Measurements from ENCODE around the gene LTBP2. TPM values are rescaled to one million over a fixed set of nuclear protein-coding genes. Genes with fewer than 3 reads are reported as not detected.

Gene LTBP2
- polyA plus RNA-seq, 4 donors: 2.6 to 4.9 (median 3.4) TPM

DNA sequence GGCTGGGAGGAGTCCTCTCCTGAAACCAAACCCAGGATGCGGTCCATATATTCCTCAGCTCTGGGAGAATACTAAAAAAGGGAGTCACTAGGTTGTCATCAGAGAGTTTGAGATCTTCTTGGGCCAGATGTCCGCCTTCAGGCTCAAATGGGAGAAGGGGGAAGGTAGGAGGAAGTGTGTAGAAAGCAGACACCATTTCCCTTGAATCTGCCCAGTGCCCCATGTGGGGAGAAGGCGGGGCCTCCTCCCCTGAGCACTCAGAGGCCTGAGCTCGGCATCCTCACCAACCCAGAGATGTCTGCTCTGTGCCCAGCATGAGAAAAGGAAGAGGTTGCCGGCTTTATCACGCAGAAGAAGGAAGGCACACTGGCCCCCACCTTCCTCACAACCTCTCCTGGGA is 37.3 kb downstream of the LTBP2 start:
- no peak for DNase-seq (ENCODE audit: low read depth in 4 of 4, low spot score in 2 of 4)

DNA sequence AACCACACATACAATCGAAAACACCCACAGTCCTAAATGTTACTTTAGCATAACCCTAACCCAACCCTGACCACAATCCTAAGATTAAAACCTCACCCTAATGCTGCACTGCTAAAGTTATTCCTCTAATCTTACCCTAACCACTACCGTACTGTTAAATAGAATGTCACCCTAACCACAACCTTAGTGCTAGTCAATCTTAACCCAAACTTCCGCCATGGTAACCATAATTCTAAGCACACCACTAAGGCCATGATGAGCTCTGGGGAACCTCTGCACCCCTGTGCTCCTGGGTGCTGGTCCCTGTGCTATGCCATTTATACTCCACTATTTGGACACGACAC is 38.0 kb downstream of the LTBP2 start:
- DNase-seq (ENCODE audit: low read depth in 4 of 4, low spot score in 2 of 4): no peak

DNA sequence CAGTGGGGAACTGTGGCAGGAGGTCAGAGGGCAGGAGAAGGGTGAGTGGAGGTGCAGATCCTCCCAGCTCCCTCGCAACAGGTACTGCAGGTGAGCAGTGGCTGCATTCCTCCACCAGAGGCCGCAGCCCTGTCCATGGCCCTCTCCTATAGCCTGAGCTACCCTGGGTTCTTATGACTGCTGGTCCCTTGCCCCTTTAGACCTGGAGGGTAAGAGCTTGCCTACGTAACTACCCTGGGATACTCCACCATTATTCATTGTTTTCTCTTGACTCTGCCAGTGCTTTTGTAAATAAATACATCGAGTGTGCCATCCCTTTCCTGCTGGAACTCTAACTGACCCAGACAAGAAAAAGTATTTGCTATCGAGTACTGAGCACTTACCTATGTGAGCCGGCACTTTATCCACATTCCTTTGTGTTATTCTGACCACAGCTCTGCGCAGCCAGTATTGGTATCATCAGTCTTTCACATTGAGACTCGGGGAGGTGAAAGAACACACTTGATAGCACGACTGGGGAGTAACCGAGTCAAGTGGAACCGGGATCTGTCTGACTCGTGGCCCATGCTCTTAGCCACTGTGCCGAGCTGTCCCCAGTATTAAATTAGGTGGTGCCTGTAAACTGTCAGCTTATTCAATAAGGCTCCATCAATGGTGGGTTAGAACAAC is 38.5 kb downstream of the LTBP2 start:
- DNase-seq (ENCODE audit: low read depth in 4 of 4, low spot score in 2 of 4): no peak

DNA sequence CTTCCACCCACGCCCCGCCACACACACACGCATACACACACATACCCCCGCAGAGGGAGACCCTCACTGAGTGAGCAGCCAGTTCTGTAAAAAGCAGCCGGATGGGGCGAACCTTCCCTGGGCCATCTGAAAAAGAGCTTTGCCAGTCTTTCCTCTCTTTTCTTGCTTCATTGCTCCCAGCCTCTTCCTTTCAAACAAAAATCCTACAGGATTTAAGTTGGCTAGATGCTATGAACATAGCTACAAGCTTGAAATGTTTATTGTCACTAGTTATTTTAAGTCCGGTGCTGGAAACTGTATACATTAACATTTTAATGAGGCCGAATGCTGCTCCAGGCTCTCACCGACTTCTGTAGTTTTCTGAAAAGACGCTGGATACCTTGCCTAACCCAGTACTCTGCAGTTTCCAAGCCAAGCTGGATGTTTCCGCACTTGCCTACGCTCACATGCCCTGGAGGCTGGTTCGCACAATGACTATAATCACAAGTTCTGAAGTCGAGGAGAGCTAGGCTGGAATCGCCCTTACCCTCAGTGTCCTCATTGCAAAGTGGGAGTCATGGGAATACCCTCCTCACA is 39.2 kb downstream of the LTBP2 start:
- peak in 1 of 4 donors; percentile 37 for DNase-seq (ENCODE audit: low read depth in 4 of 4, low spot score in 2 of 4)

DNA sequence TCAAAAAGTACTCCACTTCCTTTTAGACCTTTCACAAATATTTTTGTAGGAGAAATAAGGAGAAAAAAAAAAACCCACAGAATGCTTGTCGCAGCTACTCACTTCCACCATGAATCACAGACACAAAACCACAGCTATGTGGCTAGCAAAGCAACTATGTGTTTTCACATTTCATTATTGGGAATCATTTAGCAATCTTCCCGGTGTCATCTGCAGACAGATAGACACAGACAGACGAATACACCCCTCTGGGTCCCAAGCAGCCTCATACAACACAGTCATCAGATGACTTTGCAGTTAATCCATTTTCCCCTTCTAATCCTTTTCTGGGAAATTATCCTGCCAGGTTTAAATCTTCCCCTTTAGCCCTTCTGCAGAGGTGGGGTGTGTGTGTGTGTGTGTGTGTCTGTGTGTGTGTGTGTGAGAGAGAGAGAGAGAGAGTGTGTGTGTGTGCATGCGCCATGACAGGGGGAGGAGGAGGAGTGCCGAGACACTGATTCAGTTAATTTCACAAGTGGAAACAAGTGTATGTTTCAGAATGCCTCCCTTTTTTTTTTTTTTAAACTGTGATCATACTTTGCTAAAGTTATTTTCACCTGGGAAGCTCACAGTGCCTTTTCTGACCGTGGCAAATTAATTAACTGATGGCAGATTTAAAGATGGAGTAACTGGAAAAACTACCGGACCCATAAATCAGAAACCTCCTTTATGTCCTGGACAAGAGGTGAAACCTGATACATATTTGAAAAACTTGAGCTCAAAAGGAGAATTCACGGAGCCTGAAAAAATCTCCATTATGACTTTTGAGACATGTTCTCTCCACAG is 39.9 kb downstream of the LTBP2 start:
- DNase-seq (ENCODE audit: low read depth in 4 of 4, low spot score in 2 of 4): peak in 3 of 4 donors; percentile 64 to 80 (median 68)

DNA sequence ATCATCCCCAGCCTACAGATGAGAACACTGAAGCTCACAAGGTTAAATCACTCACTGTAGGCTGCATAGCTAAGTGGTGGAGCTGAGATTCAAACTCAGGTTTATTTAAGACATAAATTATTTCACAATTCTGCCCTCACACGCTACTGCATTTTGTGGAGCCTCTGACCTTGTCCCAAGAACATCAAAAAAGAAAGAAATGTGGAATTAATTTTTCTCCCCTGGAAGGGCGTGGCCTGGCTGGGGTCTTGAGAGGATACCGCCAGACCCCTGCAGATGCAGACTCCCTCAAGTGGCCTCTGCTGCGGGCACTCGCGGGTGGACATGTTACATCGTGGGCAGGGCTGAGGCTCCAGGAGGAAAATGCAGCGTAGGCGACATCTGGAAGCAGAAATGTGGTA is 40.6 kb downstream of the LTBP2 start:
- DNase-seq (ENCODE audit: low read depth in 4 of 4, low spot score in 2 of 4): no peak

DNA sequence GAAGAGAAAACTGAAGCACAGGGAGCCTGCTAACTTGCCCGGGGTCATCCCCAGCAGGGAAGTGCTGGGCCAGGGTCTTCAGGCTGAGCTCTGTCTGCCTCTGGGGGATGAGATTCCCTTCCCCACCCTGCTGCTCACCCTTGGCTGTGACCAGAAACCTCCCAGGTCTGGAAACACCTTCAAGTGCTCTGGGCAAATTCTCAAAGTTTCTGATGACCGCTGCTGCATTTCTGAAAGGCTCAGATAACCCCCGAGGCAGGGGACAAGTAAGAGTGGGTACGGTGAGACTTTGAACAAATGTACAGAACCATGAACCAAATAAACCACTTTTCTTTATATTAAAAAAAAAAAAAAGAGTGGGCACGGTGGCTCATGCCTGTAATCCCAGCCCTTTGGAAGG is 41.3 kb downstream of the LTBP2 start:
- DNase-seq (ENCODE audit: low read depth in 4 of 4, low spot score in 2 of 4): no peak

DNA sequence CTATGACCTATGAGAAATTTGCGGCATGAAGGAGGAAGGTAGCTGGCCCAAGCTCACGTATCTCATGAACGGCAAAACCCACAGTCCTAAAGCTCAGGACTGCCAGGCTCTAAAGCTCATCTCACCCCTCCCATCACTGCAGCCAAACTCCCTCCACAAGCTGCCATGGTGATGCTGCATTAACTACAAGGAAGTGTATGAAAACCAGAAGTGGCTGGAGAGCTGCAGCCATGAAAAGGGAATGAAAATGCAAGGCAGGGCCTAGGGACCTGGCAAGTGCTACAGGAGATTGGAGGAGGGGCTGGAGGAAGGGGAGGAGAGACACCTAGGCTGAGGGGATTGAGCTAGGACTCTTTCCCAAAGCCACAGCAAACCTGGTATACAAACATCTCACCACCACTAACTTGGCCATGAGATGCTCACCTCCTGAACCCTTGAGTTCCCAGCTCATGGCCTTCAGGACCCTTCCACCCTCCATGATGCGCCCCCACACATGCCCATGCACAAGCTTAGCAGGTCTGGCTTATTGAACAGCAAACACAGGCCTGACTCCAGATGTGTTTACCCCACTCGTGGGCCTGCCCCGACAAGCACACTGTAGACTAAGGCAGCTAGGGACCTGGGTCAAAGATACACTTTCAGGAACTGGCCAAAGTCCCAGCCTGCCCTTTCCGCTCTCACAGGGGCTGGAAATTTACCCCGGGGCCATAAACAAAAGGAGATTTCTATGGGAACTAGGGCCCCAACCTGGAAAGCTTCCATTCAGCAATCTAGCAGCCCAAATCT is 42.0 kb downstream of the LTBP2 start:
- no peak for DNase-seq (ENCODE audit: low read depth in 4 of 4, low spot score in 2 of 4)

DNA sequence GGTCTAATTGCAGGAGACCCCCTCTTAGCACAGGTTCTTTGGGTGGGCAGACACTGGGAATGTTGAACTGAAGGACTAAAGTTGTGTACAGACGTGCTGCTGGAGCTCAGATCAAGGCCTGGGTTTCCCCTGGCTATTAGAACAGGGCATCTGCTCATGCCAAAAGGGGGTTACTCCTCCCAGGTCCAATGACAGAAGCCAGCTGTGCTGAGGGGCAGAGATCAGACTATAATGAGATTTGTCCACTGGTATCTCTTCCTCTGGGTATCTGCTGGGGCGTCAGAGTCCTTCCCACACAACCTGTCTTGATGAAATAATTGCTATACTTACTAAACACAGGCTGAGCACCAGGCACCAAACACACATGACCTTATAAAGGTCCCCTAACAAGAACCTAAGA is 42.6 kb downstream of the LTBP2 start:
- no peak for DNase-seq (ENCODE audit: low read depth in 4 of 4, low spot score in 2 of 4)

DNA sequence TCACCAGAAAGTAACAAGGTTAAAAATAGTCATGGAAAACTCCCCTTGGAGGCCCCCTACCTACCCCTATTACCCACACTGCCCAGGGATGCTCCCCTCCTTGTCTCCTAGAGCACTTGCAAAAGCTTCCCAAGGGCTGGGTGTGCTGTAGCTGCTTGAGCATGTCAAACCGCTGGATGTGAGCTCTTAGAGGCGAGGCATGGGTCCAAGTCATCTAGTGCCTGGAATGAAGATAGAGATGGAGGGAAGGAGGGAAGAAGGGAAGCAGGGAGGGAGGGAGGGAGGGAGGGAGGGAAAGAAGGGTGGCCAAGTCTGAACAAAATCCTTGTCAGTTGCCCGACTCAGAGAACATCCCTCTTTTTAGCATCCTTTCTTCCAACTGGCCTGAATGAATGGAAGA is 43.1 kb downstream of the LTBP2 start:
- DNase-seq (ENCODE audit: low read depth in 4 of 4, low spot score in 2 of 4): no peak

DNA sequence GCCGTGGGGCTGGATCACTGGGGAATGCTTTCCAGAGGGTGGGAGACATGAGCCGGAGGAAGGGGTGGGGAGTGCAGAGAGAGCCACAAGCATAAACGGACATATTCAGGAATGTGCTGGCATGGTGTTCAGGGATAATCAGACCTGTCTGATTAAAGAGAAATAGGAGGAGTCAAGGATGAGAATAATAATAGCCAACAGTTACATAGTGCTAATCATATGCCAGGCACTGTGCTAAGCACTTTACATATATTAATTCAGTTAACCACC is 43.7 kb downstream of the LTBP2 start:
- no peak for DNase-seq (ENCODE audit: low read depth in 4 of 4, low spot score in 2 of 4)

DNA sequence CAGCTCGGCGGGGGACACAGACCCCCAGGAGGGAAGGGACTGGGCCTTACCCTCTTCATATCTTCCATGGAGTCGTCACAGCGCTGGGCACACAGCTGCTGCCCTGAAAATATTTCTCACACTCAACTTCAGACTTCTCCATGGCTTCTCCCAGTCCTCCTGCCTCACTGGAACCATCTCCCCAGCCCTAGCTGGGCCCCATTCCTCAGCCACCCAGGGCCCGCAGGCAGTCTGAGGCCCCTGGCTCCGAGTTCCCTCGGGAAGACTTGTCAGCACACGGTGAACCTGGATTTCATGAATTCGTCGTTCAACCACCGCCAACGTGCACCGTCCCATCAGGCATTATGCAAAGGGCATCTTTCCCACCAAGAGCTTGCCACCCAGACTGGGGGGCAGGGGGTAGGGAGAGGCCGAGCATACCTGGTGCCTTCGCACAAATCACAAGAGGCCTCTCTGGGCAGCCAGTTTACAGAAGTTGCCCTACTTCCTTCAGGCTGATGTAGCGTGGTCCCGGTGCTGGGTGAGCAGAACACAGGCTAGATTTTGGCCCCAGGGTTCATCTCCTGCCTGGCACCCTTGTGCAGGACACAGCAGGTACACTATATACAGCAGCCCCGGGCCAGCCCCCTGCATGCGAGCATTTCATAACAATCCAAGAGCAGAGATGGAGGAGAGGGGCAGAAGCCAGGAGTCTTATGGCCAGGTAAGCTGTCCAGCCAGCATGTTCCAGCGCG is 44.2 kb downstream of the LTBP2 start:
- DNase-seq (ENCODE audit: low read depth in 4 of 4, low spot score in 2 of 4): no peak

DNA sequence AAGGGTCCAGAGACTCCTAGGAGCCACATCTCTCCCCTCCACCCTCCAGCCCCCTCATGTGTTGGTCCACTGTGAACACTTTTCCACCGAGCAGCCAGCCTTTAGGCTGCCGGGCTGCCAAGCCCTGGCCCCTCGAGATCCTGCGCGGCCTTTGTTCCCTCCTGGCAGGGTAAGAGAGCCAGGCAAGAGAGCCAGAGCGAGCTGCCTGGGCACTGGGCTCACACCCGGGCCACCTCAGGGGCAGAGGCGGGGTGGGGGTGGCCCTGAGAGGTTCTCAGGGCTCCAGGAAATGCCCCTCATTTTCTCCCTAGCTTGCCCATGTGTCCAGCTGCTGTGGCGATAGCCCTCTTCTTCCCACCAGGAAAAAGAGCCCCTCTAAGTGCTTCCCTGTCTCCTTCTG is 44.8 kb downstream of the LTBP2 start:
- DNase-seq (ENCODE audit: low read depth in 4 of 4, low spot score in 2 of 4): no peak

DNA sequence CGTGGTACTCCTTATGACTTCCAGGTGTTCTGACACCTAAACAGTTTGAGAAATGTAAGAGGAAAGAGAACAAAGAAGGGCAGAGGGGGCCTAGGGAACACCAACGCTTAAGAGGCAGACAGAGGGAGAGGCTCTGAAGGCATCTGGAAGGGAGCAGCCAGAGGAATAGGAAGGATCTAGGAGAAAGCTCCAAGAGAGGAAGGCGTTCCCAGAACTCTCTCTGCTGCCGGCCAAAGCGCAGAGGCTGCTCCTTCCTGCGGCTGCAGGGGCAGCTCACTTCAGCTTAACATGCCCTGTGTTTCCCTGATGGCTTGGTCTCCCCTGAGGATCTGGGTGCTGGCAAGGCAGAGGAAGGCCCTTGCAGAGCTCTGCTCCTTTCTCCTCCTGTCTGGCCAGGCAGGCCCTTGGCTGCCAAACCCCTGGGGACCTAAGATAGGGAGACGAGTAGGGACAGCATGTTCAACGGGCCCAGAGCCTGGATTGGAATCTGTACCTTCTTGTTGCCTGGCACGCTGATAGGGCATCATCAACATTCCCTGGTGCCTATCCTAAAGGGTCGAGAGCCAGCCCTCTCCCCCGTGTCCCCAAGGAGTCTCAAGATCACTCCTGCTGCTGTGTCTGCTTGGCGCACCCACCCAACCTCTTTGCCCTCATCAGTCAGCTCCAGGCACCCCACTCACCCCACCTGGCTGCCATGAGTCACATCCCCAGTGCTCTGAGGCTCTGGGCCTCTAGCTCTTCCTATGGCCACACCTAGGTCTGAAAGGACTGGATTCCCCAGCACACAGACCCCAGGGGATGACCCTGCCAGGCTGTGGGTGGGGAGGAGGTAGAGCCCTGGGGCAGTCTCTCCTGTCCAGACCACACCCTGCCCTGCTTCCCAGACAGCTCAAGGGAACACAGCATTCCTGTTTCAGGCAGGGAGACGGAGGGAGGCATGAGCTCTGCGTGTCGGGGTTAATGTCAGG is 45.6 kb downstream of the LTBP2 start:
- no peak for DNase-seq (ENCODE audit: low read depth in 4 of 4, low spot score in 2 of 4)

DNA sequence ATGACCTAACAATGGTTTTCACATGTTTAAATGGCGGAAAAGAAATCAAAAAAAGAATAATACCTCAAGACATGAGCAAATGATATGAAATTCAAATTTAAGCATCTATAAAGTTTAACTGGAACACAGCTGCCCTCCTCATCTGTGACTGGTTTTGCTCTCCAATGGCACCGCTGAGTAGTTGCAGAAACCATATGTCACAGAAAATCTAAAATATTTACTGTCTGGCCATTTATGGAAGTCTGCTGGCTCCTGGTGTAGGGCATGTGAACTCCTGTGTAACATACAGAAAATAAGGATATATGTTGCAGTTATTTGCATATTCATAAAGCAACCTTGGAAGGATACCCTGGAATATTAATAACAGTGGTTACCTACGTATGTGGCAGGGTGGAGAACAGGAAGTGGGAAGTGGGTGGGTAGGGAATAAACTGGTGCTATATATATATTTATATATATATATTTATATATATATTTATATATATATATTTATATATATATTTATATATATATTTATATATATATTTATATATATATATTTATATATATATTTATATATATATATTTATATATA is 48.4 kb downstream of the LTBP2 start:
- DNase-seq (ENCODE audit: low read depth in 4 of 4, low spot score in 2 of 4): no peak

DNA sequence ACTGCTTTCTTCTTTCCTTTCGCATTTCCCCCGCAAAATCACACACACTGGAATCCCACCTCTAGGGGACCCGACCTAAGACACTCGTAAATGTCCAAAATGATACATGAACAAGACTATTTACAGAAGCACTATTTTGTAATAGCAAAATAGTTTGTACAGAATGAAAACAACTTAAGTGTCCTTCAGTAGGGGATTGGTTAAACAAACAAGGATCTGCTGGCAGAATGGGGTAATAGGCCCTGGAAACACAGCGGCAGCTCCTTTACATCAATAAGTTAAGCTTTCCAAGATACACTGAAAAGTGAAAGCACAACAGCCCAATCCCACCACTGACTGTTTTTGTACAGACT is 48.8 kb downstream of the LTBP2 start:
- DNase-seq (ENCODE audit: low read depth in 4 of 4, low spot score in 2 of 4): no peak

DNA sequence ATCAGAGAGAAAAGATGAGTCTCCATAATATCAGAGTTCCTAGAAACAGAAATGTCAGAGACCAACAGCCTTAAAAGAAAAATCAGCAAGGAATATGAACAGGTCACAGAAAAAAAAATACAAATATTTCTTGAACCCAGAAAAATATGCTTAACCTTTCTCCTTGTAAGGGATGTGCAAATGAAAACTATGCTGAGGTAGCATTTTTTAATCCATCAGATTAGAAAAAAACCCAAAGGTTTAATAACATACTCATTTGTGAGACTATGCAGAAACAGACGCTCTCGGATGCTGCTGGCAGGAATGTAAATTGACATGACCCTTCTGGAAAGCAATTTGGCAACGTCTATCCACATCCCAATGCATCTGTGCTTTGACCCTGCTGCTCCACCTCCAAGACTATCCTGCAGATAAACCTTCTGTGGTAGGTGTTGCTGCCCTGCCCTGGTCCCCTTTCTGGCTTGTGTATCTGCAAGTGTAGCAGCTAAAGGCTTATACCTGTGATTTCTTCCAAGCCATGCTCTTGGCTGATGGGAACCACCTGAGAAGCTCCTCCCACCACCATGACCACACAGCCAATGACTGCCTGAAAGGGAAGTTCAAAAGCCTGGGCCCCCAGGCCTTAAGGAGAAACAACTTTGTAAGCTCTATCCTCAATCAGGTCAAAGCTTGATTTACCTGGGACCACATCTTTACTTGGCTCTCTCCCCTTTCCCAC is 49.4 kb downstream of the LTBP2 start:
- DNase-seq (ENCODE audit: low read depth in 4 of 4, low spot score in 2 of 4): no peak

DNA sequence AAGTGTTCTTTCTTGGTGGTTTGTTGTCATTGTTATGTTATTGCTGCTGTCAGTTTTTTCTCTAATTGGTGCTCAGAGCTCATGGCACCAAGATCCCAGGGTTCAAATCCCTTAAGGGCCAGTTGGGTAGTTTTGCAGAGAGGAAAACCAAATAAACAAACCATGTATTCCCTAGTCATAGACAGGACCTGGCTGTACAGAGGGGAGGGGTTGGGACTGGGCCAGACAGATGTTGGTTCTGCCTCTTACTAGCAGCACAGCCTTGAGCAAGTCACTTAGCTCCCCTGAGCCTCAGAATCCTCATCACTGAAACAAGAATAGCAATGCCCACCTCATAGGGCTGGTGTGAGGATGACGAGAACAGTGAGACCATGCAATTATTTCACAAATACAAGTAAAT is 53.4 kb downstream of the LTBP2 start:
- DNase-seq (ENCODE audit: low read depth in 4 of 4, low spot score in 2 of 4): no peak

DNA sequence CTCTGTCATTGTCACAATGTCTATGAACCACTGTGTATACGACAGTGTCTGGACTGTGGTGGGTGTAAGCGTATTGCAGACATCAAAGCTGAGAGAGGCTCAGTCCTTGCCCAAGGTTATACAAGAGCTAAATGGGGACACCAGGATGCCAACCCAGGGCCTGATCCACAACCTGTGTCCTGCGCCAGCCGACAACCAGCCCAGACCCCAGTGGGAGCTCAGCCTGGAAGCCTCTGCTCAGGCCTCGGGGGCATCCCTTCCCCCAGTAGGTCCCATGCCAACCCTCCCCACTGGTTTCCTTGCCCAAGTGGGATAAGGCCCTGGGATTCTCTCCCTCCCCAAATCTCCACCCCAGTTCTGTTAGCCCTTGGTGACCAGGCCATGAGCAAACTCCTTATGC is 54.3 kb downstream of the LTBP2 start:
- DNase-seq (ENCODE audit: low read depth in 4 of 4, low spot score in 2 of 4): no peak

Data from left renal cortex interstitium (tissue), 4 donors.